ENCODE data around the gene COX10.

COX10 gene

DNA sequence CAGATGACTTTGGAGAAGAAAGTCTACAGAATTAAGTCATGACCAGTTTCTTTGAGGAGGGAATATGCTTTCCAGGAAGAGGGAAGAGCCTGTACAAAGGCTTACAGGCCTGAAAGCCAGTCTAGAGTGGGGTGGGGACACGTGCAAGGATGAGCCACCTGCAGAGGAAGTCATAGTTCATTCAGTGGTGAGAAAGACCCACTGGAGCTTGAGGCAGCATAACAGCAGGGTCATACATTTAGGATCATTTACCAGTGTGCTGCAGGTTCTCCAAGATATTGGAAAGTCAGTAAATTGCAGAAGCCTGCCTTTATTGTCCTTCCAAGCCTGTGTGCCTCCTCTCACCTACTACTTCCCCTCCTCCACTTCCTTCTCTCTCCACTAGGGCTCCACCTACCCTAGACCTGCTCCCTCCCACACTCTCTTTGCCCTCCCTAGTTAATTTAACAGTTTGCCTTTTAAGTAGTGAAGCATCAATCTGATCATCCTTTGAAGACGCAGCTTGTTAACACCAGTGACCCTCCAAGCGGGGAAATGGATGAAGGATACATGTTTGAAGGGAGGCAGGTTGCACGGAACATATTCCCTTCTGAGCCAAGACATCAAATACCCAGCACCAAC, 127.2 kb downstream of the COX10 start:
- DNase-seq (ENCODE audit: low read depth), result no peak
- H3K4me3 ChIP-seq (ENCODE audit: low read depth, low read length), result no peak overlapping the region
- TF ChIP-seq, protein P1, sequence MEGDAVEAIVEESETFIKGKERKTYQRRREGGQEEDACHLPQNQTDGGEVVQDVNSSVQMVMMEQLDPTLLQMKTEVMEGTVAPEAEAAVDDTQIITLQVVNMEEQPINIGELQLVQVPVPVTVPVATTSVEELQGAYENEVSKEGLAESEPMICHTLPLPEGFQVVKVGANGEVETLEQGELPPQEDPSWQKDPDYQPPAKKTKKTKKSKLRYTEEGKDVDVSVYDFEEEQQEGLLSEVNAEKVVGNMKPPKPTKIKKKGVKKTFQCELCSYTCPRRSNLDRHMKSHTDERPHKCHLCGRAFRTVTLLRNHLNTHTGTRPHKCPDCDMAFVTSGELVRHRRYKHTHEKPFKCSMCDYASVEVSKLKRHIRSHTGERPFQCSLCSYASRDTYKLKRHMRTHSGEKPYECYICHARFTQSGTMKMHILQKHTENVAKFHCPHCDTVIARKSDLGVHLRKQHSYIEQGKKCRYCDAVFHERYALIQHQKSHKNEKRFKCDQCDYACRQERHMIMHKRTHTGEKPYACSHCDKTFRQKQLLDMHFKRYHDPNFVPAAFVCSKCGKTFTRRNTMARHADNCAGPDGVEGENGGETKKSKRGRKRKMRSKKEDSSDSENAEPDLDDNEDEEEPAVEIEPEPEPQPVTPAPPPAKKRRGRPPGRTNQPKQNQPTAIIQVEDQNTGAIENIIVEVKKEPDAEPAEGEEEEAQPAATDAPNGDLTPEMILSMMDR (IDR thresholded peaks at IDR 0.05; ENCODE audit: insufficient read depth, low read depth, low read length, missing control alignments), result peak; percentile 20

DNA sequence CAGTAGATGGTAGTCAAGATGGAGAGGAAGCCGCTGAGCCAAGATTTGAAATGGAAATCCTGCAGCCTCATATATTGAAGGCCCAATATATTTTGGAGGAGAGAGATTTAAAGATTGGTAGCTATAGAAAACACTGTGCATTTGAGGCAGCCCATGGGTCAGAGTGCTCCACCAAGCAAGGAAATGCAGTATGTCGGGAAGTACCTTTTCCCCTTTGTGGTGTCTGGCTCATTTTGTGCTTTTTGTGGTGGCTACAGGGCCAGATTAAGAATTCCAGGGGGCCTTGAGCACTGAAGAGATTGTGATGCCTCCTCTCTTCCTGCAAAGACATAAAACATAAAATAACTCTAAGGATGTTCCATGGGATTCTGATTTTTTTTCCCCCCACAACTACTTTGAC, 127.8 kb downstream of the COX10 start:
- no peak overlapping the region for H3K4me3 ChIP-seq (ENCODE audit: low read depth, low read length)
- TF ChIP-seq, protein P1 (IDR thresholded peaks at IDR 0.05; ENCODE audit: insufficient read depth, low read depth, low read length, missing control alignments), result no peak
- DNase-seq (ENCODE audit: low read depth), result no peak

DNA sequence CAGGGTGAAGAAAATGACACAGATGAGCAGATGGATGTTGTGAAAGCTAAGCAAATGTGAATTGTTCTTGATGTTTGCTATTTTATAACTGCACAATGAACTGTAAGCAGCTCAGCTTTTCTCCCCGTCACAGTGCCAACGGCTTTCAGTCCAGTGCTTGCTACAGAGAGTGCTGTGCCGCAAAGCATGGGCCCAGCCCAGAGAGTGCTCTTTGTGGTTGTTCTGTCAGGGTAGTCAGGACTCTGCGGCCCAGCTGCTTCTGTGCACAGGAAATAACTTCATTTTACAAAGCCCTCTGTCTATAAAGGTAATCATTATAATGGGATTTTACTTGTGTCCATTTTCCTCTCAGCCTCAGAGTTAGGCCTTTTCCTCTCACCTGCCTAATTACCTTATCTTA, 128.3 kb downstream of the COX10 start:
- TF ChIP-seq, protein P1 (IDR thresholded peaks at IDR 0.05; ENCODE audit: insufficient read depth, low read depth, low read length, missing control alignments), result no peak
- no peak overlapping the region for H3K4me3 ChIP-seq (ENCODE audit: low read depth, low read length)
- no peak for DNase-seq (ENCODE audit: low read depth)

DNA sequence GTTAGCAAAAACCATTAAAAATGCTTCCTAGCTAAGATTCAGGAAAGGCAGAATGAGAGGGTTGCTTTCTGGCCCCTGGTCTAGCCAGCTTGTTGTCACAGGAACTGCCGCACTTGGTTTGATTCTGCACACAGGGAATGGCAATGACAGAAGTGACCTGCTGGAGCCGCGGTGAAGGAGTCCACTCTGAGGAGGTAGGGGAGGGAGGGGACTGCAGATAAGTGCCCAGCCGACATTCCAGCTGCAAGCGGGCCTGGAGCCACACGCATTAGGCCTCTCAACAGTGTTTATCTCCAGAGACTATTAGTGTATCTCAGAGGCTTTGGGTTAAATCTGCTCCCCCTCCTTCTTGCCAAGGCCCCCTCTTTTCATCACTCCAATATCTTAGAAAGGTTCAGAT, 128.7 kb downstream of the COX10 start:
- TF ChIP-seq, protein P1 (IDR thresholded peaks at IDR 0.05; ENCODE audit: insufficient read depth, low read depth, low read length, missing control alignments), result no peak
- DNase-seq (ENCODE audit: low read depth), result no peak
- no peak overlapping the region for H3K4me3 ChIP-seq (ENCODE audit: low read depth, low read length)

DNA sequence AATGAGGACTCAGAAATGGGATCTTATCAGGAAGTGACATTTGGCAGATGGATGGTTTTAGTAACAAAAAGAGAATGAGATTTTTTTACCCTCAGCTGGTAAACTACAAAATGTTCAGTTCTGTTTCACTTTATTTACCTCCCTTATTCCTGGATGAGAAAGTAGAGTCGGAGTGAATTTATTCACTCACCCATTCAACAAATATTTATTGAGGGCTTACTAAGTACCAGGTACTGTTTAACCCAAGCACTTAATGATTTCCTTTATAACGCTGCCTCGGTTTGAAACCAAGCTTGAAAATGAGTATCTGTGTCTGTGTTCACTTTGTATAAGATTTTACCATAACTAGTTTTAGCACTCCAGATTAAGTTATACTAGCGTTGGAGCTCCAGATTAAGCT, 129.3 kb downstream of the COX10 start:
- TF ChIP-seq, protein P1 (IDR thresholded peaks at IDR 0.05; ENCODE audit: insufficient read depth, low read depth, low read length, missing control alignments), result no peak

DNA sequence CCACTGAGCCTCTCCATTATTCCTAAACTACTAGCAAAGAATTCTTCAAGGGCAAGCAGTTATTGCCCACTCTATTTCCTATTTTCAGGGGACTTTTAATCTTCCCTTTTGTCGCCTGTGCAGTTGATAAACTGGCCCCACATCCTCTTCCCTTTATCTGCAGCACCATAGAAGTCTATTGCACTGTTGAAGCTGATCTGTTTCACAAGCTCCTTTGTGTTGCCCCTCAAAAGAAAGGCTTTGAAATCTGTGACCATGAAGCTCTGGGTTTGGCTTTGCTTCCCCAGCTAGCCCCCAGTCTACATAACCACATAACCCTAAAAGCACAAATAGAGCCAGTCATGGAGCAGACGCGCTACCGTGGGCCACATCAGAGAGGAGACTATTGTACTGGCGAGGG, 130.3 kb downstream of the COX10 start:
- no peak overlapping the region for H3K4me3 ChIP-seq (ENCODE audit: low read depth, low read length)
- TF ChIP-seq, protein P1 (IDR thresholded peaks at IDR 0.05; ENCODE audit: insufficient read depth, low read depth, low read length, missing control alignments), result no peak
- no peak for DNase-seq (ENCODE audit: low read depth)

More for the DNA sequence above, 129.3 kb downstream of the COX10 start:
- no peak overlapping the region for H3K4me3 ChIP-seq (ENCODE audit: low read depth, low read length)
- DNase-seq (ENCODE audit: low read depth), result no peak

DNA sequence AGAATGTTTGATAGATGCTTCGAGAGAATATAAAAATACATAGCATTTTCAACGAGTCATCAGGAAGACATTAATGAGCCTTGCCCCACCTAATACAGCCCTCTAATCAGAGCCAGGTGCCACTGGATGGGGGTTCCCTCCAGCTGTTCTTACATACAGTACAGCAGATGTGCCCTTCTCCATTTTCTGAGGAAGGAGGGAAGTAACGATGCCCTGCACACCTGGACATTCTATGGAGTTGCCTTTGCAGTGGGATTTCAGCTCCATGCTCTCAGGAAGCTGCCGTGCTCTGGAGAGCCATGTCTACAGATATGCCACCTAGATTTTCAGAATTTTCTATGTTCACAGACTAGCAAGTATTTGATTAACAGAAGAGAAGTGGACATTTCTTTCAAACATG, 131.1 kb downstream of the COX10 start:
- H3K4me3 ChIP-seq (ENCODE audit: low read depth, low read length), result no peak overlapping the region
- TF ChIP-seq, protein P1 (IDR thresholded peaks at IDR 0.05; ENCODE audit: insufficient read depth, low read depth, low read length, missing control alignments), result no peak
- no peak for DNase-seq (ENCODE audit: low read depth)
